Keratinocyte (primary cell): Measurements from ENCODE around the gene CAPN14. TPM values are rescaled to one million over a fixed set of nuclear protein-coding genes. Genes with fewer than 3 reads are reported as not detected.

Source experiments
- DNase-seq: peaks from one replicate; pipeline ENCODE4 v3.0.0-alpha.2; 2011; ENCODE audit warnings: low read depth, missing footprints, low spot score
- FAIRE-seq: peaks from 2 replicates; lab custom pipeline; 2011; peaks lifted over from hg19 to GRCh38; lab: Jason Lieb, UNC
- H2AFZ ChIP-seq: 2 replicates; pipeline ENCODE4 v1.6.0; 2012; ENCODE audit warnings: low read length, control low read depth, inconsistent platforms; ENCODE audit not compliant: control insufficient read depth
- H3K27ac ChIP-seq: 2 replicates; pipeline ENCODE4 v1.5.1; 2011; ENCODE audit warnings: low read length; ENCODE audit not compliant: control insufficient read depth, insufficient read depth
- H3K27me3 ChIP-seq: 3 replicates; pipeline ENCODE4 v1.6.0; 2011; ENCODE audit warnings: low read length; ENCODE audit not compliant: control insufficient read depth, insufficient read depth; ENCODE audit errors: extremely low read depth
- H3K36me3 ChIP-seq, 2 experiments: 2 replicates in 1 of 2; 3 replicates in 1 of 2; pipeline ENCODE4 v1.5.1; 2011; ENCODE audit warnings: low read length in 2 of 2, mild to moderate bottlenecking in 1 of 2; ENCODE audit not compliant: control insufficient read depth in 2 of 2, insufficient read depth in 2 of 2; ENCODE audit errors: extremely low read depth in 1 of 2
- H3K4me1 ChIP-seq: 3 replicates; pipeline ENCODE4 v1.5.1; 2011; ENCODE audit warnings: low read length; ENCODE audit not compliant: control insufficient read depth, insufficient read depth; ENCODE audit errors: extremely low read depth
- H3K4me2 ChIP-seq: 3 replicates; pipeline ENCODE4 v1.6.0; 2011; ENCODE audit warnings: low read depth, low read length; ENCODE audit not compliant: control insufficient read depth, insufficient read depth; ENCODE audit errors: extremely low read depth
- H3K4me3 ChIP-seq, 3 experiments: fragments of 200-600 bp in 1 of 3; sonication (generic) in 1 of 3; 2 replicates in 2 of 3; 3 replicates in 1 of 3; pipeline ENCODE4 v1.5.1; 2011 to 2016; ENCODE audit warnings: low read length in 3 of 3, mild to moderate bottlenecking in 3 of 3, control low read depth in 2 of 3, inconsistent platforms in 1 of 3, low read depth in 1 of 3, mixed read lengths in 1 of 3, mixed run types in 1 of 3, moderate library complexity in 1 of 3; ENCODE audit not compliant: control insufficient read depth in 2 of 3, insufficient read depth in 2 of 3; ENCODE audit errors: extremely low read depth in 1 of 3
- H3K79me2 ChIP-seq: 2 replicates; pipeline ENCODE4 v1.6.0; 2012; ENCODE audit warnings: low read length; ENCODE audit not compliant: control insufficient read depth, insufficient read depth
- H3K9ac ChIP-seq: 3 replicates; pipeline ENCODE4 v1.6.0; 2011; ENCODE audit warnings: low read length; ENCODE audit not compliant: control insufficient read depth, insufficient read depth; ENCODE audit errors: extremely low read depth
- H3K9me1 ChIP-seq: 3 replicates; pipeline ENCODE4 v1.6.0; 2011; ENCODE audit warnings: low read length; ENCODE audit not compliant: control insufficient read depth, insufficient read depth; ENCODE audit errors: extremely low read depth
- H3K9me3 ChIP-seq: 2 replicates; pipeline ENCODE4 v1.5.1; 2012; ENCODE audit warnings: low read depth, low read length; ENCODE audit not compliant: control insufficient read depth
- H4K20me1 ChIP-seq: 3 replicates; pipeline ENCODE4 v1.6.0; 2011; ENCODE audit warnings: low read length; ENCODE audit not compliant: control insufficient read depth, insufficient read depth; ENCODE audit errors: extremely low read depth
- CTCF ChIP-seq, 3 experiments: IDR thresholded peaks in 1 of 3; conservative IDR thresholded peaks in 1 of 3; optimal IDR thresholded peaks in 1 of 3; 2 replicates in 2 of 3; 3 replicates in 1 of 3; pipeline versions ENCODE3 to v1.5.1; 2011; ENCODE audit warnings: low read length in 3 of 3, mild to moderate bottlenecking in 3 of 3, moderate library complexity in 2 of 3, control low read depth in 1 of 3, inconsistent platforms in 1 of 3; ENCODE audit not compliant: insufficient read depth in 2 of 3; ENCODE audit errors: extremely low read depth in 1 of 3
- EZH2 ChIP-seq: IDR thresholded peaks from one replicate; pipeline ENCODE4 v1.6.1; 2012; ENCODE audit warnings: inconsistent platforms, mild to moderate bottlenecking, low read length, moderate library complexity
- dilution Hi-C: fragments of 300-500 bp; cut with MboI; formaldehyde crosslinking; loops from one replicate; pipeline ENCODE4 v1.7.0; 2020; ENCODE audit warnings: low sequenced_read_pairs; ENCODE audit not compliant: extremely low pct_ligation_motif_present
- polyA plus RNA-seq, 5 experiments: library from polyadenylated mRNA; depleted of rRNA in 3 of 5; stranded (reverse) in 3 of 5; stranded (forward) in 1 of 5; unstranded in 1 of 5; fragments of >200 nt; gene quantifications; 1 replicate in 1 of 5; 2 replicates in 3 of 5; 3 replicates in 1 of 5; pipeline versions ENCODE4 v1.2.1 to v1.2.3, GENCODE V29; 2011 to 2012; ENCODE audit warnings: missing spikeins in 2 of 5, low read depth in 1 of 5, low replicate concordance in 1 of 5

Gene CAPN14
- polyA plus RNA-seq, 1 donor (not counting 4 experiments of a cell fraction or from before 2014, with no cell fraction given), result 1.1 TPM

GRCh38 chr2:31232586-31232985 is 15.3 kb upstream of the CAPN14 start:
- Histone ChIP-seq H3K9me1 (no peaks in the 10 kb centered on the region), H3K27me3 (no peaks in the 10 kb centered on the region), H3K27ac (no peak overlapping the region), H2AFZ (no peak overlapping the region), H3K9ac (no peak overlapping the region), H3K4me3 (no peak overlapping the region), H3K4me1 (peaks cover 18% of the 10 kb centered on the region), H3K79me2 (no peaks in the 10 kb centered on the region), H3K4me2 (no peak overlapping the region), H3K9me3 (no peaks in the 10 kb centered on the region), H3K36me3 (no peaks in the 10 kb centered on the region), H4K20me1 (no peaks in the 10 kb centered on the region)
- TF ChIP-seq CTCF (optimal IDR thresholded peaks at IDR 0.05 in 1 of 3, IDR thresholded peaks at IDR 0.05 in 1 of 3, conservative IDR thresholded peaks at IDR 0.05 in 1 of 3; ENCODE audit: extremely low read depth in 1 of 3, insufficient read depth in 2 of 3, low read length in 3 of 3) (no peak), EZH2 (no peak)
- FAIRE-seq, result no peak
- dilution Hi-C loops, result no loop called here
- DNase-seq, result no peak

GRCh38 chr2:31231571-31232302 is 14.4 kb upstream of the CAPN14 start:
- dilution Hi-C loops, result no loop called here
- peaks cover 26% of the 10 kb centered on the region for H3K4me1 ChIP-seq

More at GRCh38 chr2:31231571-31232302, 14.4 kb upstream of the CAPN14 start:
- no peak for FAIRE-seq
- no peak overlapping the region for H3K27ac ChIP-seq
- no peaks in the 10 kb centered on the region for H3K27me3 ChIP-seq
- no peaks in the 10 kb centered on the region for H3K9me1 ChIP-seq
- H3K9me3 ChIP-seq, result no peaks in the 10 kb centered on the region
- H3K79me2 ChIP-seq, result no peaks in the 10 kb centered on the region
- no peak for TF ChIP-seq EZH2
- TF ChIP-seq CTCF (optimal IDR thresholded peaks at IDR 0.05 in 1 of 3, IDR thresholded peaks at IDR 0.05 in 1 of 3, conservative IDR thresholded peaks at IDR 0.05 in 1 of 3; ENCODE audit: extremely low read depth in 1 of 3, insufficient read depth in 2 of 3, low read length in 3 of 3), result no peak
- H3K4me3 ChIP-seq, result no peak overlapping the region
- no peaks in the 10 kb centered on the region for H4K20me1 ChIP-seq
- H3K4me2 ChIP-seq, result no peak overlapping the region
- H3K36me3 ChIP-seq, result no peaks in the 10 kb centered on the region
- no peak for DNase-seq
- H3K9ac ChIP-seq, result no peak overlapping the region
- H2AFZ ChIP-seq, result no peak overlapping the region
